Lower leg skin (tissue), 4 donors: Measurements from ENCODE around the gene TNPO3. TPM values are rescaled to one million over a fixed set of nuclear protein-coding genes. Genes with fewer than 3 reads are reported as not detected.

ENCODE experiments used
- DNase-seq, 2 donors: peaks; one replicate each; pipeline ENCODE4 v3.0.0-alpha.2; 2019; ENCODE audit warnings: low spot score in 2 of 2
- H3K4me3 ChIP-seq: fragments of 200-600 bp; sonication (generic); 2 replicates; pipeline ENCODE4 v1.5.1; 2017; ENCODE audit warnings: mild to moderate bottlenecking, low read depth; ENCODE audit not compliant: poor library complexity, severe bottlenecking
- POLR2A ChIP-seq, 2 donors: fragments of 450-650 bp; IDR thresholded peaks; one replicate each; pipeline ENCODE4 v1.6.1; 2016 to 2017; ENCODE audit warnings: antibody characterized with exemption in 2 of 2, mild to moderate bottlenecking in 1 of 2, moderate library complexity in 1 of 2
- WGBS, 2 donors: methylation state at CpG; one replicate each; pipeline ENCODE4 v1.1.5; 2018; 5-methylcytosine and 5-hydroxymethylcytosine counted together
- intact Hi-C: fragments of 100-400 bp; cut with DNase I; formaldehyde crosslinking; loops from one replicate; pipeline ENCODE4 v1.15.0; 2023; ENCODE audit warnings: low total_unique reads
- total RNA-seq, 4 donors: library from RNA; depleted of rRNA; stranded (reverse); fragments of >200 nt; gene quantifications; one replicate each; pipeline ENCODE4 v1.1.0, GENCODE V29; 2016
- TF ChIP-seq, protein P1 (sequence below), 3 donors: fragments of 450-650 bp; IDR thresholded peaks; one replicate each; pipeline ENCODE4 v1.5.1; 2016; ENCODE audit warnings: antibody characterized with exemption in 3 of 3, mild to moderate bottlenecking in 3 of 3, moderate library complexity in 2 of 3

TNPO3 gene
- total RNA-seq, 4 donors from 2014 or later: 26.7 to 36.7 (median 31.0) TPM

DNA sequence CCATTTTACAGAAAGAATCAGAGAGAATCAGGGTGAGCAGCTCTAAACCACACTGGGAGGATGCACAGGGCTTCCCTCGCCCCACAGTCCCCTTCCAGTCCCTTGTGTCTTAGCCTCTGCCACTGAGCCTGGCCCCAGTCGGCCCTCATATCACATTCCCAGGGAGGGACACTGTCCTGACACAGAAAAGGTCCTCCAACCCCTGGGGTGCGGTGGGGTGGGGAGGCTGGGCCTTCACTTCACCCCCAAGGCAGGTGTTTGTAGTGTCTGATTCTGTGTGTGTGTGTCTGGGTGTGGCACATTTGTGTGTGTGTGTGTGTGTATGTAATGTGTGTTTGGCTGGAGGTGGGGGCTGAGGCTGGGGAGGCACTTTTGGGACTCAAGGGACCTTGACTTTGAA, 142.6 kb downstream of the TNPO3 start:
- H3K4me3 ChIP-seq: no peak overlapping the region
- intact Hi-C loops: loop anchor here (10.0 kb wide), 1 partner anchor 183 kb away; no protein-coding TSS in a partner anchor
- TF ChIP-seq POLR2A (IDR thresholded peaks at IDR 0.05): no peak
- TF ChIP-seq, protein P1, sequence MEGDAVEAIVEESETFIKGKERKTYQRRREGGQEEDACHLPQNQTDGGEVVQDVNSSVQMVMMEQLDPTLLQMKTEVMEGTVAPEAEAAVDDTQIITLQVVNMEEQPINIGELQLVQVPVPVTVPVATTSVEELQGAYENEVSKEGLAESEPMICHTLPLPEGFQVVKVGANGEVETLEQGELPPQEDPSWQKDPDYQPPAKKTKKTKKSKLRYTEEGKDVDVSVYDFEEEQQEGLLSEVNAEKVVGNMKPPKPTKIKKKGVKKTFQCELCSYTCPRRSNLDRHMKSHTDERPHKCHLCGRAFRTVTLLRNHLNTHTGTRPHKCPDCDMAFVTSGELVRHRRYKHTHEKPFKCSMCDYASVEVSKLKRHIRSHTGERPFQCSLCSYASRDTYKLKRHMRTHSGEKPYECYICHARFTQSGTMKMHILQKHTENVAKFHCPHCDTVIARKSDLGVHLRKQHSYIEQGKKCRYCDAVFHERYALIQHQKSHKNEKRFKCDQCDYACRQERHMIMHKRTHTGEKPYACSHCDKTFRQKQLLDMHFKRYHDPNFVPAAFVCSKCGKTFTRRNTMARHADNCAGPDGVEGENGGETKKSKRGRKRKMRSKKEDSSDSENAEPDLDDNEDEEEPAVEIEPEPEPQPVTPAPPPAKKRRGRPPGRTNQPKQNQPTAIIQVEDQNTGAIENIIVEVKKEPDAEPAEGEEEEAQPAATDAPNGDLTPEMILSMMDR (IDR thresholded peaks at IDR 0.05): no peak
- WGBS, 2 donors: 89 to 96% methylated on average over 3 of the region's 3 CpGs
- peak in 1 of 2 donors; percentile 69 for DNase-seq

DNA sequence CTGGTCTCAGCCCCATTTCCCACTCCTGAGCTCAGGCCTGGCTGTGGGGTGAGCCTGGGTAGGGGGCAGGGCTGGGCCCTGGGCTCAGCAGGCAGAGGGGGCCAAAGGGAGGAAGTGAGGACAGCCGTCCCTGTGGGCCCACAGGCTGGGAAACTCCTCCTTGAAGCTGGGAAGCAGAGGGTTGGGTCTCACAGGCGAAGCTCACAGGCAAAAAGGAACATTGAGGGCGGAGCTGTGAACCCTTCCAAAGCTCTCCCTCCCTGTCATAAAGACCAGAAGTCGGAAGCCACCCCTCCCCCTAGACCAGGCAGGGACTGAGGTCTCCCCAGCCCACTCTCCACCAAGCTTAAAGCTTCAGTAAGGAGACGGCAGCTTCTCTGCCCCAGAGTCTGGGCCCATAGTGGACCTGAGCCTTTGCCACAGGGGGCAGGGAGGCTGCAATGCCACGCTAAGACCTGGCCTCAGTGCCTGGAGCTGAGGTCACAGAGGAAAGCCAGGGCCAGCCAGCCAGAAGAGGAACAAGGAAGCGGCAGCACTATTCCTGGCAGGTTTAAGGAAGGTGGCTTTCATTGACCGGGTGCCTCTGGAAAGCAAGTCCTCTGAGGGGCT, 143.4 kb downstream of the TNPO3 start:
- 56 to 61% methylated on average over 8 of the region's 8 CpGs for WGBS, 2 donors

DNA sequence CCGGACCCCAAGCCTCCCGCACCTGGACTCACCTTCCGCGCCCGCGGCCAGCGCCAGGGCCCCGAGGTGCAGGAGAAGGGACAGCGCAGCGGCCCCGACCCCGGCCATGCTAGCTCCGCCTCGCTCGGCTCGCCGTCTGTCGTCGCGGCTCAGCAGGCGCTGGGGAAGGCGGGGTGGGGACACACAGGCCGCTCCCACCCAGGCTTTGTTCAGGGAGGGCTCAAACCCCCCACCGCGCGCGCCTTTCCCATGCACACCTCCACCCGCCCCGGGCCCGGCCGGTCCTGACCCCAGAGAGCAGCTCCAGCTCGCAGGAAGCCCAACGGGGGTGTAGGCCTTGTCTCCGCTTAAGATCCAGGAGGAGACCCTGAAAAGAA, 144.4 kb downstream of the TNPO3 start, which contains the start of gene KCP:
Gene KCP, minus strand, starts transcription at position 141 of the 377 bp plus-strand sequence. Its CDS starts 33 bp downstream, at position 108.
- TF ChIP-seq, protein P1 (IDR thresholded peaks at IDR 0.05): no peak
- TF ChIP-seq POLR2A (IDR thresholded peaks at IDR 0.05): no peak
- intact Hi-C loops: loop anchor here (10.0 kb wide), 1 partner anchor 184 kb away; no protein-coding TSS in a partner anchor
- 26 to 43% methylated on average over 11 to 33 of the region's 34 CpGs for whole genome bisulfite sequencing, 2 donors
- no peak within 1 kb of the TSS for H3K4me3 ChIP-seq
- peak in 1 of 2 donors; percentile 76 for DNase-seq

More for the DNA sequence above, 143.4 kb downstream of the TNPO3 start:
- H3K4me3 ChIP-seq: no peak overlapping the region
- intact Hi-C loops: loop anchor here (10.0 kb wide), 1 partner anchor 183 kb away; no protein-coding TSS in a partner anchor
- TF ChIP-seq, protein P1 (IDR thresholded peaks at IDR 0.05): no peak
- DNase-seq: peak in 1 of 2 donors; percentile 85

DNA sequence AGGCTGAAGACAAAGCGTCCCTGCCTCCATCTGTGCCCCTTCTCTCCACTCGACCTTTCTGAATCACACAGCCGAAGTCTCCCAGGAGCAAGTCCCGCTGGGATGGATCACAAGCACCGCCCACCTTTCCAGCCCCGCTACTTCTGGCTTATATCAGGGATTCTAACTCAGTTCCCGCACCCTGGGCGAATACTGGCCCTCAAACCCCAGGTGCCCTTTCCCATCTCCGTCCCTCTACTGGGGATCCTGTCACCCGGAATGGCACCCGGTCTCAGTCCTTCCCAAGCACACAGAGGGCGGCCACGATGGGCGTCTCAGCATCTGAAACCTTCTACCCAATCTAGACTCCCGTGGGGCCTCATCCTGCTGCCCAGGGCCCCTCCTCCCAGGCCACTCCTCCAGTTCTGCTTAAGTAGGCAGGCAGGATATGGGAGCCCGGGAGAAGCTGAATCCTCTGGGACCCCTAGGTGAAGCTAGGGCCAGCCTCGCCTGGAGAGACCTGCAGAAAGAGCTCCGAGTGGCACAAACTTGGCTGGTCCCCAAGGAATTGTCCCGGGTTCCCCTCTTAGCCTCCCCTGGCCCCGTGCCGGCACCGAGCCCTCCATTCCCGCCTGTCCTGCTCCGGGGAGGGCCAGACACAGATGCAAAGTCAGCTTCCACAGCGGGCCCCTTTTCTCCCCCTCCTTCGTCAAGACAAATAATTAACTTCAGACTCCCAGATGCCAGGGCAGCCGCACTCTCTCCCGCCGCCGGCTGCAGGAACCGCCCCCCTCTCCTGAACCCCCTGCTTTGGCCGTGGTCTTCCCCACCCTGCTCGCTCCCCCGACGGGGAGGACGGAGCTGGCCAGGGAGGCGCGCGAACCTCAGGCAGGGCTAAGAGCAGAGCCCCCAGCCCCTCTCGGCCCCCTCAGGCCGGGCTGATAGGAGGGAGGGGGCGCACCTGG, 145.0 kb downstream of the TNPO3 start:
- intact Hi-C loops: loop anchor here (10.0 kb wide), 1 partner anchor 185 kb away; no protein-coding TSS in a partner anchor
- WGBS, 2 donors: 8 to 15% methylated on average over 25 to 38 of the region's 42 CpGs
- TF ChIP-seq, protein P1 (IDR thresholded peaks at IDR 0.05): no peak
- no peak for TF ChIP-seq POLR2A (IDR thresholded peaks at IDR 0.05)
- no peak overlapping the region for H3K4me3 ChIP-seq
- DNase-seq: peak in 1 of 2 donors; percentile 86

DNA sequence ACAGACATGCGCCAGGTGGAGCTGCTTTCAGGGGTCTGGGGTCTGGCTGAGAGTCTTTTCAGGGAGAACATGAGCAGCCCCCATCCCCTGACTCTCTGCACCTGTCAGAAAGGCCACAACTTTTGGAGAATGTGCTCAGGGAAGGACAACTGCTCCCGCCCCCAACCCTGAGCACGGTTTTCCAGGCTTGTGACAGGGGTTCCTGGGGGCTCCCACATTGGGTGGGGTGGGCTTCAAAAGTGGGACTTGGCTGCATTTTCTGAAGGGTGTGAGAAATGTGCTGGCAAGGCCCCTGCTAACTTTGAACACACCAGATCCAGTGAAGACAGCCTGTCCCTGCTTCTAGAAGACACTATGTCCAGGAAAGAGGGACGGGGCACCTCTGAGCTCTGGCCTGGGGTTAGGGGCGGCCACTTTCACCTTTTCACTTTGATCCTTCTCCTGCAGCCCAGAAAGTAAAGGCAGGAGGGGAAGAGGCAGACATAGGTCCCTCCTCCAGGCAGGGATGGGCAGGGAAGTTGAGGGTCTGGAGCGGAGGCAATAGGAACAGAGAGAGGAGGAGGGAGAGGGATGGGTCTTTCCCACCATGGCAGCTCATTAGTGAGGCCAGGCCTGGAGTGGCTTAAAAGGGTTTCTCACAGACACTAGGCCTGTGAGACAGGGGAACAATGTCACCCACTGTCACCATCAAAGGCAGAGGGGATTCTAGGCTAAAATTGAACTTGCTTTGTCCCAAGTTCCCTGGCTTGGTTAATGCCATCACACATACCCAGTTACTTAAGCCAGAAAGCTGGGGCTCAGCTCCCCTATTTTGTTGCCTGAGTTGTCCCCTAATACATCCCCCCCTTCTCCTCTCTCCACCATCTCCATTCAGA, 145.9 kb downstream of the TNPO3 start:
- 85 to 90% methylated on average over 5 to 6 of the region's 6 CpGs for WGBS, 2 donors
- intact Hi-C loops: no loop called here
- peak in 1 of 2 donors; percentile 52 for DNase-seq
- H3K4me3 ChIP-seq: no peak overlapping the region
- TF ChIP-seq, protein P1 (IDR thresholded peaks at IDR 0.05): no peak
- no peak for TF ChIP-seq POLR2A (IDR thresholded peaks at IDR 0.05)
